ENCODE data around the gene MCOLN1.

MCOLN1 gene

DNA sequence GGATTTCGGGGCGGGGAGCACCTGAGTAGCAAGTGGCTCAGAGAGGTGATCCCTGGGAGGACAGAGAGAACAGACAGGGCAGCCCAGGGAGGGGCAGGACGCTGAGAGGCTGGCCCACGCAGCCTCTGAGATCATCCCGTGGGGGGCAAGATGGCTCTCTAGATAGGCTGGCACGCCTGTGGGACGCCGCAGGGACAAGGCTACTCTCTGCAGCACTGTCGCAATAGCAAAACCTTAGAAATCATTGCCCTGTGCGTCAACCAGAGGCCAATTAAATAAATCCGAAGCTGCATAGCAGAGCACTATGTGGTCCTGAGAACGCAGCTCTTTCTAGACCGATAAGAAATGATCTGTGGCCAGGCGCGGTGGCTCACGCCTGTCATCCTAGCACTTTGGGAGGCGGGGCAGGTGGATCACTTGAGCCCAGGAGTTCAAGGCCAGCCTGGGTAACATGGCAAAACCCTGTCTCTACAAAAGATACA, 38.7 kb upstream of the MCOLN1 start:
- H3K27ac ChIP-seq, result no peak overlapping the region
- no peaks in the 10 kb centered on the region for H3K36me3 ChIP-seq (replicated peaks)
- in situ Hi-C loops (cut with HindIII; ENCODE audit: low pct_ligation_motif_present, low sequenced_read_pairs), result no loop called here
- H3K4me3 ChIP-seq (ENCODE audit: low read depth, low read length), result no peak overlapping the region
- TF ChIP-seq, protein P1, sequence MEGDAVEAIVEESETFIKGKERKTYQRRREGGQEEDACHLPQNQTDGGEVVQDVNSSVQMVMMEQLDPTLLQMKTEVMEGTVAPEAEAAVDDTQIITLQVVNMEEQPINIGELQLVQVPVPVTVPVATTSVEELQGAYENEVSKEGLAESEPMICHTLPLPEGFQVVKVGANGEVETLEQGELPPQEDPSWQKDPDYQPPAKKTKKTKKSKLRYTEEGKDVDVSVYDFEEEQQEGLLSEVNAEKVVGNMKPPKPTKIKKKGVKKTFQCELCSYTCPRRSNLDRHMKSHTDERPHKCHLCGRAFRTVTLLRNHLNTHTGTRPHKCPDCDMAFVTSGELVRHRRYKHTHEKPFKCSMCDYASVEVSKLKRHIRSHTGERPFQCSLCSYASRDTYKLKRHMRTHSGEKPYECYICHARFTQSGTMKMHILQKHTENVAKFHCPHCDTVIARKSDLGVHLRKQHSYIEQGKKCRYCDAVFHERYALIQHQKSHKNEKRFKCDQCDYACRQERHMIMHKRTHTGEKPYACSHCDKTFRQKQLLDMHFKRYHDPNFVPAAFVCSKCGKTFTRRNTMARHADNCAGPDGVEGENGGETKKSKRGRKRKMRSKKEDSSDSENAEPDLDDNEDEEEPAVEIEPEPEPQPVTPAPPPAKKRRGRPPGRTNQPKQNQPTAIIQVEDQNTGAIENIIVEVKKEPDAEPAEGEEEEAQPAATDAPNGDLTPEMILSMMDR (IDR thresholded peaks at IDR 0.05; ENCODE audit: low read depth, low read length, missing control alignments), result no peak
- no peaks in the 10 kb centered on the region for H3K27me3 ChIP-seq (replicated peaks)
- no peak for DNase-seq

DNA sequence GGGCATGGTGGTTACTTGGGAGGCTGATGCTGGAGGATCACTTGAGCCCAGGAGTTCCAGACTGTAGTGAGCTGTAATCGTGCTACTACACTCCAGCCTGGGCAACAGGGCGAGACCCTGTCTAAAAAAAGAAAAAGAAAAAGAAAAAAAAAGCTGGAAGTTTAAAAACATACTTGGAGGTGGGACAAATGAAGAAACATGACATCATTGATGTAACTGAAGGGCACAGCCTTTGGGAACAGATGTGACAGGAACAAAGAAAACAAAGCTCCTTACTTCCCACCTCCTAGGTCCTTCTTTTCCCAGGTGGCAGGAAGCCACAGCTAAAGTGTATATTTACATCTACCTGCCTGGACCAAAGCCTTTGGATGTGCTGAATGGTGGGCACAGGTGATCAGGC, 35.5 kb upstream of the MCOLN1 start:
- in situ Hi-C loops (cut with HindIII; ENCODE audit: low pct_ligation_motif_present, low sequenced_read_pairs), result no loop called here
- TF ChIP-seq, protein P1 (IDR thresholded peaks at IDR 0.05; ENCODE audit: low read depth, low read length, missing control alignments), result no peak

GRCh38 chr19:7488736-7489353, 33.6 kb upstream of the MCOLN1 start, which contains the start of gene PEX11G:
Gene PEX11G, minus strand, starts transcription at chr19:7489035. Its CDS starts 25 bp downstream, at chr19:7489010.
- TF ChIP-seq, protein P1 (IDR thresholded peaks at IDR 0.05; ENCODE audit: low read depth, low read length, missing control alignments), result no peak
- H3K36me3 ChIP-seq (replicated peaks), result no peaks in the 10 kb centered on the region
- in situ Hi-C loops (cut with HindIII; ENCODE audit: low pct_ligation_motif_present, low sequenced_read_pairs), result no loop called here
- no peaks in the 10 kb centered on the region for H3K27me3 ChIP-seq (replicated peaks)
- peak within 1 kb of the TSS; percentile 69 for H3K4me3 ChIP-seq (ENCODE audit: low read depth, low read length)
- DNase-seq, result peak; percentile 74
- peak within 1 kb of the TSS; percentile 81 for H3K27ac ChIP-seq

More for the DNA sequence above, 35.5 kb upstream of the MCOLN1 start:
- no peak overlapping the region for H3K27ac ChIP-seq
- DNase-seq, result no peak
- H3K36me3 ChIP-seq (replicated peaks), result no peaks in the 10 kb centered on the region
- H3K4me3 ChIP-seq (ENCODE audit: low read depth, low read length), result no peak overlapping the region
- no peaks in the 10 kb centered on the region for H3K27me3 ChIP-seq (replicated peaks)

DNA sequence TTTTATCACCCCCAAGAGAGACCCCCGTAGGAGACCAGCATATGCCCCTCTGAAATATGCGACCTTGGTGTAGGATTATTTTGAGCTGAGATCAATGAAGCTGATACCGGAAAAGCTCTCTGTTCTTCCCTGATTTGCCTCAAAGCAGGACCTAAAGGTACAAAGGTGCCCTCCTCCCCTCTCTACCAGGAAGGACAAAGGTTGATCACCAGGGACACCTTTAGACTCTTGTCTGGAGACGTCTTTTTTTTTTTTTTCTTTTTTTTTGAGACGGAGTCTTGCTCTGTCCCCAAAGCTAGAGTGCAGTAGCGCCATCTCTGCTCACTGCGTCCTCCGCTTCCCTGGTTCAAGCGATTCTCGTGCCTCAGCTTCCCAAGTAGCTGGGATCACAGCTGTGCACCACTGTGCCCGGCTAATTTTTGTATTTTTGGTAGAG, 32.8 kb upstream of the MCOLN1 start:
- in situ Hi-C loops (cut with HindIII; ENCODE audit: low pct_ligation_motif_present, low sequenced_read_pairs), result no loop called here
- Histone ChIP-seq H3K36me3 (replicated peaks) (no peaks in the 10 kb centered on the region), H3K4me3 (ENCODE audit: low read depth, low read length) (no peak overlapping the region), H3K27ac (no peak overlapping the region), H3K27me3 (replicated peaks) (no peaks in the 10 kb centered on the region)
- no peak for DNase-seq
- TF ChIP-seq, protein P1 (IDR thresholded peaks at IDR 0.05; ENCODE audit: low read depth, low read length, missing control alignments), result no peak

DNA sequence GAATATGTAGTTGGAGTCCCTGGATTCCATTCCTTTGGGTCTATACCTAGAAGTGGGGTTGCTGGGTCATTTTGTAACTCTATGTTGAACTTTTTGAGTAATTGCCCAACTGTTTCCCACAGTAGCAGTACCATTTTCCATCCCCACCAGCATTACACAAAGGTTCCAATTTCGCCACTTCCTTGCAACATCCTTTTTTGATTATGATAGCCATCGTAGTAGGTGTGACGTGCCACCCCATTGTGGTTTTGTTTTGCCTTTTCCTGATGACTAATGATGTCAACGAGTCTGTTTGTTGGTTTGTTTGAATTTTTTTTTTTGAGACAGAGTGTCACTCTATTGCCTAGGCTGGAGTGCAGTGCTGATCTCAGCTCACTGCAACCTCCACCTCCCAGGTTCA, 30.3 kb upstream of the MCOLN1 start:
- DNase-seq, result no peak
- H3K27ac ChIP-seq, result no peak overlapping the region
- no peak overlapping the region for H3K4me3 ChIP-seq (ENCODE audit: low read depth, low read length)
- TF ChIP-seq, protein P1 (IDR thresholded peaks at IDR 0.05; ENCODE audit: low read depth, low read length, missing control alignments), result no peak
- H3K36me3 ChIP-seq (replicated peaks), result no peaks in the 10 kb centered on the region
- no peaks in the 10 kb centered on the region for H3K27me3 ChIP-seq (replicated peaks)
- in situ Hi-C loops (cut with HindIII; ENCODE audit: low pct_ligation_motif_present, low sequenced_read_pairs), result no loop called here

DNA sequence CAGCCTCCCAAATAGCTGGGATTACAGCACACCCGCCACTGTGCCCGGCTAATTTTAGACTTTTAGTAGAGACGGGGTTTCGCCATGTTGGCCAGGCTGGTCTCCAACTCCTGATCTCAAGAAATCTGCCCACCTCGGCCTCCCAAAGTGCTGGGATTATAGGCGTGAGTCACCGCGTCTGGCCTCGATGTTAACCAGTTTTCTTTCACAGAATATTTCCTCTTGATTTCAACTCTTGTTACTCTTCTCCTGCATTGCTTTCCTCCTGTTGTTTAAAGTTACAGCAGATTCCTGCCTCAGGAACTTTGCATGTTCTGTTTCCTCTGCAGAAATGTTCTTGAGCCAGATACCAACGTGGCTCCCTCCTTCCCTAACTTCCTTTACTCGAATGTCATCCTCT, 29.9 kb upstream of the MCOLN1 start:
- TF ChIP-seq, protein P1 (IDR thresholded peaks at IDR 0.05; ENCODE audit: low read depth, low read length, missing control alignments), result no peak

More for the DNA sequence above, 29.9 kb upstream of the MCOLN1 start:
- H3K27ac ChIP-seq, result no peak overlapping the region
- H3K36me3 ChIP-seq (replicated peaks), result no peaks in the 10 kb centered on the region
- in situ Hi-C loops (cut with HindIII; ENCODE audit: low pct_ligation_motif_present, low sequenced_read_pairs), result no loop called here
- DNase-seq, result no peak
- no peak overlapping the region for H3K4me3 ChIP-seq (ENCODE audit: low read depth, low read length)
- no peaks in the 10 kb centered on the region for H3K27me3 ChIP-seq (replicated peaks)

All from brain microvascular endothelial cell (primary cell).